Endometrial microvascular endothelial cells (primary cell): Measurements from ENCODE around the gene EPS8L2. TPM values are rescaled to one million over a fixed set of nuclear protein-coding genes. Genes with fewer than 3 reads are reported as not detected.
"Not testable (repeated sequence)": the region's sequence is repeated elsewhere in the genome, so short reads cannot be mapped to it uniquely, and the experiment has no call there.

Experiments
- in situ Hi-C: cut with HindIII; loops from 2 replicates; pipeline ENCODE4 v1.10.0; 2017; ENCODE audit warnings: low sequenced_read_pairs, low pct_unique_long_range_greater_than_20kb; ENCODE audit errors: inconsistent ontology term
- total RNA-seq: library from RNA; depleted of rRNA; stranded (reverse); fragments of >200 nt; gene quantifications from one replicate; pipeline ENCODE4 v1.2.3, GENCODE V29; 2015; ENCODE audit errors: inconsistent ontology term

Gene EPS8L2
- total RNA-seq, 1 donor from 2014 or later = 0.56 TPM

DNA sequence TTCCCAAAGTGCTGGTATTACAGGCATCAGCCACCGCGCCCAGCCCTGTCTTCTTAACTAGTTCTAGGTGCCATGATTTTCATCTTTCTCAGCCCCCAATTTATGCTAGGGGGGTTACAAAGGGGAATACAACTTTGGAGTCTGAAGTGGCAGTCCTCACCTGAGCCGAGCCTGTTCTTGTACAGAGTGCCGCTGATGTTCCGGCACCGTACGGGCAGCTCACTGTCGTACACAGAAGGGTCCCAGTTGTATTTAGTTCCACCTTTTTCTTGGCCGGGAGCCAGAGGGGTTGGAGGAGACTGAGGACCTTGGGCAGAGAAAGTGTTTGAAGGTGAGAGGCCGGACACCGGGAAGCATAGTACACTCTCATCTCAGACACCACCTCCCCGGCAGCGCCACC, 18.3 kb upstream of the EPS8L2 start:
- in situ Hi-C loops = no loop called here

DNA sequence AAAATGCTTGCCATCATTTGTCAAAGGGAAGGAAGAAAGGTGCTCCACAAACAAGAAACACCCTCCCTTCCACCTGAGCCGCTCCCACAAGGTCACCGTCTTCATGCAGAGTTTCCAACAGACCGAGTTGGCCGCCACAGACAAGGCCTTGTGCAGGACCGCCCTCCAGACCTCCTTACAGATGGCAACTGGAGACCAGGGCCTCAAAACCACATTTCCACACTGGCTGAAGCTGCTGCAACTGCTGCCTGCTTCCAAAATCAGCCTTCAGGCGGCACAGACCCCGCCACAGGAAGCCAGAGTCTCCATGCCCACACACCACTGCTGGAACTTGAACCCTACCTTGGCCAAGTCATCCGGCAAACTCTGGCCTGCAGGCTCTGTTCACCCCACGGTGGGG, 17.4 kb upstream of the EPS8L2 start:
- in situ Hi-C loops = no loop called here

DNA sequence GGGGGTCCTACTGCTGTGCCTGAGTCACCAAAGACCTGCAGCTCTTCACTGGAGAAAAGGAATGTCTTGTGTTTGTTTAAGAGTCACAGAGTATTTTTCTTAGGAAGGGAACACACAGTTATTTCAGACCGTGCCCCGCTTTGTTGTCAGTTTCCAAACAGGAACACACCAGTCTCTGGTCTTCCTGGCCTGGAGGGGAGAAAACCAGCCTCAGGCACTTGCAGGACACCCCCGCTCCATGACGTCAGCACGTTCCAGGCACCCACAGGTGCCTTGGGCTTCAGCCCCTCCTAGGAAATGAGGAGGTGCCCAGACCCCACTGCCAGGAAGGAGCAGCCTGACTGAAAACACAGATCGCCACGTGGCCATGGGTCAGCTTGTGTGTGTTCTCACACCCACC, 16.4 kb upstream of the EPS8L2 start:
- in situ Hi-C loops = no loop called here

DNA sequence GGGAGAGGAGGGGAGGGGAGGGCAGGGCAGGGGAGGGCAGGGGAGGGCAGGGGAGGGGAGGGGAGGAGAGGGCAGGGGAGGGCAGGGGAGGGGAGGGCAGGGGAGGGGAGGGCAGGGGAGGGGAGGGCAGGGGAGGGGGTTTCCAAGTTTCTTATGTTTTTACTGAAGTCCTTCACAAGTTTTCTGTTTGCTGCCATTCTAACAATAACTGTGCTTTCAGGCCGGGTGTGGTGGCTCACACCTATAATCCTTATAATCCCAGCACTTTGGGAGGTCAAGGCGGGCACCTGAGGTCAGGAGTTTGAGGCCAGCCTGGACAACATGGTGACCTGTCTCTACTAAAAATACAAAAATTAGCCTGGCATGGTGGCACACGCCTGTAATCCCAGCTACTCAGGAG, 15.8 kb upstream of the EPS8L2 start:
- in situ Hi-C loops = not testable (repeated sequence)

DNA sequence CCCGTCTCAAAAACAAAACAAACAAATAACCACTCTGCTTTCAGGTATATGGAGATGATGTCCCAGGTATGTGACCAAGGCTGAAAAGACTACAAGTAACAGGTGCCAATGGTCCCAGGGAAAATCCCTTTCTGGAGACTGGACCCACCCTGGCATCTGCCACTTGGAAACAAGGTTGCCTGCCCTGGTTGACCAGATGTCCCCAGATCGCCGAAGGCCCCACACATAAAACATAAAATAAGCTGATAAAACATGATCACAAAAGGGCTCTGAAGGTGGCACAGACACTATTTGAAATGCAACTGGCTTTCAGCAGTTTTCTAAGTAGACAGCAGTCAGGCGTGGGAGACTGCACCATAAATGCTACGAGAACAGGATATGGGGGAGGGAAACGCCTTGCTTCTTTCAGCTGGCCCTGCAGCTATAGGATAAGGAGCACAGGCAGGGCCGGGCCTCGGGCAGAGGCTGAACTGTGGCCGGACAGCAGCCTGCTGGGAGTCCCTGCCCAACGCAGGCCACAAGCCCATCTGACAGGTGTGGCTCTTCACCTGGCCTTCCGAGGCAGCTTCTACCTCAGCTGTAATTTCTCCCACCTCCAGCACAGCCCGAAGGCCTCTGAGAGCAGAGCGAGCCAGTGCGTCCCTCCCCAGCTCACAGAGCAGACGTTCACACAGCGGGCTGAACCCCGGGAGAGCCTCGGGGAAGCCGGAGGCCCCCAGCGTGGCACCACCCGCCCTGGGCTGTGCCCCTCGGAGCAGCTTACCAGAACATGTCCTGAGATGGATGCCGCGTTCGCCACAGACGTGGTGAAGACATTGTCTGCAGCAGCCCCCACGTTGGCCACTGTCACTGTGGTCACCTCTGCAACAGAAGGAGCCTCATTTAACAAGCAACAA, 15.0 kb upstream of the EPS8L2 start:
- in situ Hi-C loops = no loop called here

DNA sequence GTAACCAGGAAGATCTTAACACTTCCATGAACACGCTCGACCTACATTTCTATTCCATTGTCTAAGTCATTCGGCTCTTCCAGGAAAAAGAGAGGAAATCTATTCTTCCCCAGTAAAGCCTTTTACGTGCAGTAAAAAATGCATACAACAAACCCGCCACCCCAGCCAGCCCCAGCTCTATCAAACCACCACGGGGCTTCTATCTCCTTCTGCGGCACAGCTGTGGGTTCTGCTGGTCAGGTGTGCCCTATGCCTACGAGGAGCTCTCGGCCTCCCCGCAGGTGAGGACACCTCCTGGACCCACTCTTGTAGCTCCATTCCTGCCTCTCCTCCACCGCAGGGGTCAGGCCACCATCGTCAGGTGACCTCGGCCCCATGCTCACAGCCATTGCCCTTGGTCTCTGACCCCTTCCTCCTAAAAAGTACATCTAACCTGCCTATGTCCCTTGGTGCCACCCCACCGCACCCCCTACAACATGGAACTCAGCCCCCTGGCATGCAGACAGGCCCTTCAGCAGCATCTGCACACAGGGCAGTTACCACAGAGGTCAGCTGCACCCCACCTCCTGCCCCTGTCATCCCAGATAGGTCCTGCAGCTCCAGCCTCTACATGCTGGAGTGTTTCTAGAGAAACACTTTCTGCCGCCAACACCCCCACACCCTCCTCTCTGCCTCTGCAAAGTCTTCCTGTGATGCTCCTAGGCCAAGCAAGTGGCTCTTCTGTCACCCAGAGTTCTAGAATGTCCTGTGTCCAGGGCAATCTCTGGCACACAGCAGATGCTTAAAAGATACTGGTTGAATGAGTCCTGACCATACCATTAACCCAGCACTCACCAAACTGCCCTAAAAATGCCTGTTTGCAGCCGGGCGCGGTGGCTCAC, 14.1 kb upstream of the EPS8L2 start:
- in situ Hi-C loops = no loop called here

DNA sequence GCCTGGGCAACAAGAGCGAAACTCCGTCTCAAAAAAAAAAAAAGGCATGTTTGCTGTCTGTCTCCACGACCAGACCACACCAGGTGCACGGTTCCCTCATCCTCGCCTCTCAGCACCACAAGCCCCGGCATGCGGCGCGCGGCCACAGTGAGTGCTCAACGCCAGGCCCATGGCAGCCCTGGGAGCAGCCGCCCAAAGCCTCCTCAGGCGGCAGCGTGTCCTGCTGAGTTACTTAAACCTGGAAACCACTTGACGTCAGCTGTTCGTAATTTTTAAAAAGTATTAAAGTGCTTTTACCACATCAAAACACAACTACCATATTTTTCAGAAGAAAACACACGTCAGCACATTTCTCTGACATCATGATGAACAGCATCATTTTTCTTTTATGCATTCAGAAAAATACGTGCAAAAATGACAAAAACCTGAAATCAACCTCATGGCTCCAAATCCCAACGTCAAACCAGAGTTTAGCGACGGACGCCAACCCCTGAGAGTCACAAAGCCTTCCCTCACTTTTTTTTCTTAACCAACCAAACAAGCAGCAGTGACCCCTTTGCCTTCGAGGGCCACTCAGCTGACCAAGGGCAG, 13.1 kb upstream of the EPS8L2 start:
- in situ Hi-C loops = no loop called here

DNA sequence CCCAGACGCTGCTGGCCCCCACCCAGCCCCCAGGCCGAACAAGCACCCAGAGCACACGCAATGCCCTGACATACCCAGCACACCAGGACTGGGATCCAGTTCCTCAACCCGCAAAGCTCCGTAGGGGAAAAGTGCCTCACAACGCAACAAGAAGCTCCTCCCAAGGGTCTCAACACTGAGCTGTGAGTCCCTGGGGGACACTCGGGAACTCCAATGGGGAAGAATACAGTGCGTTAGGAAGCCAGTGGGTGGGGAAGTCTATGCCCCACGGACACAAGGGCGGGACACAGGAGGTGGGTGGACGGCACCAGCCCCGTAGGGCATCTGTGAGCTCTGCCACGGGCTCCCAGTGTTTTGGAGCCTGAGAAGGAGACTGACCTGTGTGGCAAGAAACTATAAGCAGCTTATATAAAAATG, 12.6 kb upstream of the EPS8L2 start:
- in situ Hi-C loops = no loop called here

DNA sequence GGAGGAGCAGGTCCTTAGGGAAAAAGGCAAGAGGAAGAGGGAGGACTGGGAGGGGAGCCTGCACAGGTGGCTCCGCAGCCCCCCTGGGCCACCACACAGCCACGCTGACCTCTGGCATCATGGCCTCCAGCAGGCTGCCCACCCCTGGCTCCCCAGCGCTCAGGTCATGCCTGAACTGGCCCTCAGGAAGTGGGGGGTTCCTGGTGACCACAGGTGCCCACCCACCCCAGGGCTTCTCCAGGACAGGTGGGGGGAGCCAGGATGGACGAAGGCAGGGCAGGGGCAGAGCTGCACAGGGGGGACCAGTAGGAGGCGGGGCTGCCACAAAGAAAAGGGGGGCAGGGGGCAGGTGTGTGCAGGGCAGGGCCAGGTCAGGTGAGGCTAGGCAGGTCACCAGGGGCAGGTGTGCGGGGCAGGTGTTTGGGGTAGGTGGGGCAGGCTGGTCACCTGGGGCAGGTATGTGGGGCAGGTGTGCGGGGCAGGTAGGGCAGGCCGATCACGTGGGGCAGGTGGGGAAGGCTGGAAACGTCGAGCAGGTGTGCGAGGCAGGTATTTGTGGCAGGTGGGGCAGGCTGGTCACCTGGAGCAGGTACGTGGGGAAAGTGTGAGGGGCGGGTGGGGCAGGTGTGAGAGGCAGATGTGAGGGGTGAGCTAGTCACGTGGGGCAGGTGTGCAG, 12.0 kb upstream of the EPS8L2 start:
- in situ Hi-C loops = no loop called here

DNA sequence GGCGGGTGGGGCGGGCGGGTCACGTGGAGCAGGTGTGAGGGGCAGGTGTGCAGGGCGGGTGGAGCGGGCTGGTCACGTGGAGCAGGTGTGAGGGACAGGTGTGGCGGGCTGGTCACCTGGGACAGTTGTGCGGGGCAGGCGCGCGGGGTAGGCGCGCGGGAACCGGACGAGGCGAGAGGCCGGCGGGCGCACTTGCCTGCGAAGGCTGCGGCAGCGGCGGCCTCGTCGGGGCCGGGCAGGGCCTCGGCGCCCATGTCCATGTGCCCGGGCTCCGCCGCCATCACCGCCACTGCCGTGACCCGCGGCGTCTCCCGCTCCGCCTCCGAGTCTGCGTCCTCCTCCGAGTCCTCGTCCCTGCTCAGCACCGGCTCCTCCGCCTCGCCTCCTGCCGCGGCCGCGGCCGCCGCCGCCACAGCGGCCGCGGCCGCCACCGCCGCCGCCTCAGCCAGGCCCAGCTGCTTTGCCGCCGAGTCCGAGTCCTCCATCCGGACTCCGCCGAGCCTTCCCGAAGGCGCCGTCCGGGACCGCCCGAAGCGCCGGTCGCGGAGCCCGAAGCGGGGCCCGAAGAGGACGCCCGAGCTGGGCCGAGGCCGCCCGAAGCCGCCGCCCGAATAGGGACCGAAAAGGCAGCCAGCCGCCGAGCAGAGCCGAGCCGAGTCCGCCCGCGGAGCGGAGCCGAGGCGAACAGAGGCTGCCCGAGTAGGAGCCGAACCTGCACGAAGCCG, 11.3 kb upstream of the EPS8L2 start, which contains the start of gene DEAF1:
Gene DEAF1 (minus strand): TSS at position 660 of the 725 bp plus-strand sequence. CDS start 175 bp downstream, at position 485.
- in situ Hi-C loops = no loop called here

DNA sequence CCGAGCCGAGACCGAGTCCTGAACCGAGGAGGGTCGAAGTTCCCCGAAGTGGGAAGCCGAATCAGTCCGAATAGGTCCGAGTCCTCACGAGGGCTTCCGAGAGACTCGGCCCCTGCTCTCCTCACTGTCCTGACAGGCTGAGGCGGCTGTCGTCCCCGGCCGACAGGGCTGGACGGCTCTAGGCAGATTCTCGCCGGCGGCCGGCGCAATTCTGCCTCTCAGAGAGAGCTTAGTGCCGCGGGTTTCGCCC, 10.8 kb upstream of the EPS8L2 start:
- in situ Hi-C loops = no loop called here

DNA sequence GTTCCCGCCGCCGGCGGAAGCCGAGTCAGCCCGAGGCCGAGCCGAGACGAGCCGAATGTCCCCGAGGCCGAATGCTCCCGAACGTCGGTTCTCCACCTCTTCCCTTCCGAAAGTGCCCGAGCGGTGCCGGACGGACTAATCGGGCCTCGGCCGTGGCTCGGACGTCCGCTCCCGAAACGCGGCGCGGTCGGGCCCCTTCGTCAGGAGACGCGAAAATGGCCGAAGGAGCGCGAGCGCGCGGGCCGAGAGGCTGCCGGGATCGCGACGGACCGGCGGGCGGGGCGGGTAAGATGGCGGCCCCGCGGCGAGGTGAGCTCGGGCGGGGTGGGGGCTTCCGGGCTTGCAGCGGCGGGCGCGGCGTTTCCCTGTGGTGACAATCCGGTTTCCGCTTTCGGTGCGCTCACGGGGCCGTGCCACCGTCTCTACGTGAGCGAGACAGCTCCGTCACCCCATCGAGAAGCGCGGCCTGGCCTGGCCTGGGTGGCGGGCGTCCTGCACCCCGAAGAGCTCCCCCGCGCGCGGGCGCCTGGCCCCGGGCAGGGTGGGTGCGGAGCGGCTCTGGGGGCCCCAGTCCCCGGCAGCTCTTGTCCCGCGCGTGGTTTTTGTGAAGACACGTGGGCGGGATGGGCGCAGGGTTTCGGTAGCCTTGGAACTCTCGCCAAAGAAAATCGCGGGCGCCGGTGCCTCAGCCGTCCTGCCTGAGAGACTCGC, 10.3 kb upstream of the EPS8L2 start, which contains the start of gene TMEM80:
Gene TMEM80 (plus strand): TSS at position 279 of the 711 bp plus-strand sequence. CDS start 12 bp downstream, at position 291.
- in situ Hi-C loops = no loop called here

DNA sequence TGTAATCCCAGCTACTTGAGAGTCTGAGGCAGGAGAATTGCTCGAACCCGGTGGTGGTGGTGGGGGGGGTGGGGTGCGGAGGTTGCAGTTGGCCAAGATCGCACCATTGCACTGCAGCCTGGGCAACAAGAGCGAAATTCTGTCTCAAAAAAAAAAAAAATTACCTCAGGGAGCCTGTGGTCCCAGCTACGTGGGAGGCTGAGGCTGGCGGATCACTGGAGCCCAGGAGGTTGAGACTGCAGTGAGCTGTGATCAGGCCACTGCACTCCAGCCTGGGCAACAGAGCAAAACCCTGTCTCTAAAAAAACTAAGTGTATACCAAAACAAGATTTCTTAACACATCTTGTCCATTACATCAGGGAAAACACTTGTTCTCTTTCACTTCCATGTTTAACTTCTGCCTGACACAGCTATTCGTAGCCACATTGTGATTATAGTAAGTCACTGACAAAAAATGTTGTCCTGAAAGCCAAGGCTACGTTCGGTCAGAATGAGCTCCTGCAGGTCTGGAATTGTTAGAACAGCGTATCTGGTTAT, 9.0 kb upstream of the EPS8L2 start:
- in situ Hi-C loops = no loop called here

DNA sequence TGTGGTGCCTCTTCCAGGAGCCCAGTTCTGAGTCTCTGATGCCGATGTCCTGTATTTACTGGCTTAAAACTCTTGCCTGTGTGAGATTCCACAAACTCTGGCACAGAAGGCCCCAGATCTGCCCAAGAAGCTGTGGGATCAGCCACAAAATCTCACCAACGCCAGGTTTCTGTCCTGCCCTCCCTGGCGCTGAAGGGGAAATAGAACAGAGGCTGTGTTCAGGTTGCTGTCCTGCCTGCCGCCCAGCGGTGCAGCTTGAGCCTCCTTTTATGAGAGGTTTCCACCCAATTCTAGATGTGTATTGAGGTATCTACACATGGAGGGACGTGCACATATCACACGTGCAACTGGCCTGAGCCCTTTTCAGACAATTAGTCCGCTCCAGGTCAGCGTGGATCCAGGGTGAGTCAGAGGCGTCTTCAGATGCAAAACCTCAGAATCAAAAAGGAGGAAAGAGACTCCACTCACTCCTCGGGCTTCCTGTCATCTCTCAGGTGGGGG, 8.2 kb upstream of the EPS8L2 start:
- in situ Hi-C loops = no loop called here

DNA sequence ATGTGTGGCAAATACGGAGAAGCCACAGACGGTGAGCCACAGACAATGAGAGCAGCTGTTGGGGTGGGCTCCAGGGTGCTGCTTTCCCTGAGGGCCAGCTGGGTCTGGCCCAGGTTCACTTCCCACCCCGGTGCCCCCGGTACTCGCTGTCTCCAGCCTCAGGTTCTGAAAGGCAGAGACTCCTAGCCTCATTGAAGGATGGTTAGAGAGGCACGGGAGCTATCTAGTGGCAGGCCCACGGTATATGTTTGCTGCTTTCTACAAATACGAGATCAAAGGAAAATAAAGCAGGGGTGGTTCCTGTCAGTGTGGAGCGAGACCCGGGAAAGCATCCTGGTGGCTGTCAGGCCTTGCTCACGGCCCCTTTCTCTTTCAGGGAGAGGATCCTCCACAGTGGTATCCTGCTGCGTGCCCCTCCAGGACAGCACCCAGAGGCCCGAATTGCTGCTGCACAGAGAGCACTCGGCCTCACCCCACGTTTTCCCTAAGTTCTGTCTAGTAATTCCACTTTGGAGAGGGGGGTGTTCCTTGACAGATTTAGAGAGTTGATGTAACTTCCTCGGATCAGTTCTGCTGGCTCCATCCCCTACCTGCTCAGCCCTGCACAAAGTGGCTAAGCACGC, 7.4 kb upstream of the EPS8L2 start:
- in situ Hi-C loops = no loop called here

DNA sequence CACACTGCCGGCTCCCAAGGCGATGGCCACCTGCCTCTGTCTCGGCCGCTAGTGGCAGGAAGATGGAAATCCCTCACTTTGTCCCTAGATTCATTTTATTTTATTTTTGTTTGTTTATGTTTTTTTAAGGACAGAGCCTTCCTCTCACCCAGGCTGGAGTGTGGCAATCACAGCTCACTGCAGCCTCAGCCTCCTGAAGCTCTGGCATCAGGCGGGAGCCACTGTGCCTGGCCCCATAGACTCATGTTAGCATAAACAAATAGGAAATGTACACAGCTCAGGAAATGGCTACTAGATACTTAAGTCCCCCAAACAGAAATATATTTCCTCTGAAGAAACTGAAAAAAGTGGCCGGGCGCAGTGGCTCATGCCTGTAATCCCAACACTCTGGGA, 6.9 kb upstream of the EPS8L2 start:
- in situ Hi-C loops = no loop called here

DNA sequence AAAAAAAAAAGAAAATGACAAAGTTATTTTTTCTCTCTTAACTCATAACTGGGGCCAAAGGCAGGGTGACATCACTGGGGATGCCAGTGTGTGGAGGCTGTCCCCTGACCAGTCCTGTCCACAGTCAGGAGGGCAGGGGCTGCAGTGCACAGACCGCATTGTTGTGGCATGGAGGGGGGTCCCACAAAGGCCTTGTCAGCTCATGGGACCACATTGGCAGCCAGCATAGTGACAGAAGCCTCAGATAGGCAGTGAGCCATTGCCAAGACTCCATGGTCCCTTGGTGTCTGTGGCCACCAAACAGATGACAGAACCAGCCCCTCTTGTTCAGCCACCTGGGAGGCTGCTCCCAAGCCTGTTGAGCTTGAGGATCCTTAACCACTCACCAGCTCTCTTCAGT, 6.3 kb upstream of the EPS8L2 start:
- in situ Hi-C loops = no loop called here
